ENCODE results near the gene C17orf78.
"Not testable (repeated sequence)": the region's sequence is repeated elsewhere in the genome, so short reads cannot be mapped to it uniquely, and the experiment has no call there.

The C17orf78 gene

DNA sequence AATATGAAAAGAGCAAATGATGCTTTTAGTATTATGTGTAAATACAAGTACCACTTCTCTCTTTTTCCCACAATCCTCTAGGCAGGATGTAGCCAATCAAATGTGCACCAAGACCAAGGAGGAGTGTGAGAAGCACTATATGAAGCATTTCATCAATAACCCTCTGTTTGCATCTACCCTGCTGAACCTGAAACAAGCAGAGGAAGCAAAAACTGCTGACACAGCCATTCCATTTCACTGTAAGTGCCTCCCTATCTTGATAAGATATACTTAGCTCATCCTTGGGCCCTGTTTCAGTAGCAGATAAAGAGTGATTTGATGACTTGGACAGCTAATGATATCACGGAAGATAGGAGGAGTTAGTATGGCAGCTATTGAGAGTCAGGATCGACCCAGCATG, 64.6 kb downstream of the C17orf78 start:
- DNase-seq (ENCODE audit: low read depth) = no peak

DNA sequence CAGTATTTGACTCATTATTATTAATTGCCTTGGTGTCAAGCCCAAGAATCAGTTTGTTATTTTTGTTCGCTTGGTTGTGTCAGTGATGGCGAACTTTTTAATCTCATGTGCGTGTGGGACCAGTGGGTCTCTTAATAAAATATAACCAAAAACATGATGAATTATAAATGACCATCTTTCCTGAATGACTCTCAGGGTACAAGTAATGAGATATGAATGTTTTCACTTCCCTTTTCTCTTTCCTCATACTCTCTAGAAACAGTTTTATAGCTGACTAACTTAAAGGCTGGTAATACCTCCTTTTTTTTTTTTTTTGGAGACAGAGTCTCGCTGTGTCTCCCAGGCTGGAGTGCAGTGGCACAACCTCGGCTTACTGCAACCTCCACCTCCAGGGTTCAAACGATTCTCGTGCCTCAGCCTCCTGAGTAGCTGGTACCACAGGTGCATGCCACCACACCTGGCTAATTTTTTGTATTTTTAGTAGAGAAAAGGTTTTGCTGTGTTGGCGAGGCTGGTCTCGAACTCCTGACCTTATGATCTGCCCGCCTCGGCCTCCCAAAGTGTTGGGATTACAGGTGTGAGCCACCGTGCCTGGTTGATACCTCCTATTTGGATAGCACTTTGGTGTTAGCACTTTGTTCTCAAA, 65.7 kb downstream of the C17orf78 start:
- not testable (repeated sequence) for DNase-seq (ENCODE audit: low read depth)
